Thyroid gland (tissue), 4 donors: ENCODE results near the gene CEBPG. TPM values are rescaled to one million over a fixed set of nuclear protein-coding genes. Genes with fewer than 3 reads are reported as not detected.

Experiments
- DNase-seq, 2 donors: peaks; one replicate each; pipeline ENCODE4 v3.0.0-alpha.2; 2019
- H3K27ac ChIP-seq, 3 donors: fragments of 200-600 bp; sonication (generic); 1 replicate in 2 of 3; 2 replicates in 1 of 3; pipeline ENCODE4 v1.5.1; 2016 to 2019; ENCODE audit warnings: mild to moderate bottlenecking in 1 of 3, moderate library complexity in 1 of 3
- H3K27me3 ChIP-seq: fragments of 200-600 bp; sonication (generic); one replicate; pipeline ENCODE4 v1.5.1; 2019
- H3K36me3 ChIP-seq, 2 donors: fragments of 200-600 bp; sonication (generic); one replicate each; pipeline ENCODE4 v1.5.1; 2016 to 2019
- H3K4me1 ChIP-seq, 2 donors: fragments of 200-600 bp; sonication (generic); one replicate each; pipeline ENCODE4 v1.5.1; 2017 to 2019
- H3K4me3 ChIP-seq, 3 donors: fragments of 200-600 bp; sonication (generic); replicated peaks in 1 of 3; 1 replicate in 2 of 3; 2 replicates in 1 of 3; pipeline ENCODE4 v1.5.1; 2016; ENCODE audit warnings: mild to moderate bottlenecking in 1 of 3
- H3K9me3 ChIP-seq: fragments of 200-600 bp; sonication (generic); one replicate; pipeline ENCODE4 v1.5.1; 2017
- POLR2A ChIP-seq, 2 donors: fragments of 450-650 bp; IDR thresholded peaks; one replicate each; pipeline ENCODE4 v1.6.1; 2017; ENCODE audit warnings: antibody characterized with exemption in 2 of 2, mild to moderate bottlenecking in 2 of 2, moderate library complexity in 1 of 2
- WGBS, 2 donors: methylation state at CpG; one replicate each; pipeline ENCODE4 v1.1.5; 2017; 5-methylcytosine and 5-hydroxymethylcytosine counted together
- intact Hi-C: fragments of 100-400 bp; cut with DNase I; formaldehyde crosslinking; loops from one replicate; pipeline ENCODE4 v1.15.1; 2023
- total RNA-seq, 4 donors: library from RNA; depleted of rRNA; stranded (reverse); fragments of >200 nt; gene quantifications; one replicate each; pipeline ENCODE4 v1.2.3, GENCODE V29; 2016
- TF ChIP-seq, protein P1 (sequence below), 6 experiments: fragments of 200-600 bp in 3 of 6; fragments of 450-650 bp in 3 of 6; sonication (generic) in 3 of 6; IDR thresholded peaks; one replicate each; pipeline ENCODE4 v1.5.1; 2016 to 2019; ENCODE audit warnings: antibody characterized with exemption in 6 of 6, mild to moderate bottlenecking in 2 of 6, inconsistent platforms in 1 of 6, moderate library complexity in 1 of 6

The CEBPG gene
- total RNA-seq, 4 donors from 2014 or later: 19.8 to 33.8 (median 26.7) TPM

DNA sequence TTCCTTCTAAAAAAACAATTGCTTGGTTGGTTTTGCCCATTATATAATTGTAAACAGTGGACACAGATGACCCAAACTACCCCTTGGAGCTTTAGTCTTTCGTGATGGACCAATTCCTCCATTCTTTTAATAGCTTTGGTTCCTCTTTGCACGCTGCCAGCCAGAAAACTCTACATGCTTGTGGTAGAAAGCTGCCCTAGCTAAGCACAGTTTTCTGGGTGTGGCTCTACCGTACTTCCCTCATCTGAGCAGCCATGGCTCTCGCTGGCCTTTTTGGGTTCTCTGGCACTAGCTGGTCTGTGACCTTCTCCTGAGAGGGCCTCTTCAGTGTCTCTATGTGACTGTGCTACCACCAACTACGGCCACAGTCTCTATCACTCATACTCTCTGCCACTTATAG lies 41.3 kb upstream of the CEBPG start:
- no peak for DNase-seq
- intact Hi-C loops: no loop called here

DNA sequence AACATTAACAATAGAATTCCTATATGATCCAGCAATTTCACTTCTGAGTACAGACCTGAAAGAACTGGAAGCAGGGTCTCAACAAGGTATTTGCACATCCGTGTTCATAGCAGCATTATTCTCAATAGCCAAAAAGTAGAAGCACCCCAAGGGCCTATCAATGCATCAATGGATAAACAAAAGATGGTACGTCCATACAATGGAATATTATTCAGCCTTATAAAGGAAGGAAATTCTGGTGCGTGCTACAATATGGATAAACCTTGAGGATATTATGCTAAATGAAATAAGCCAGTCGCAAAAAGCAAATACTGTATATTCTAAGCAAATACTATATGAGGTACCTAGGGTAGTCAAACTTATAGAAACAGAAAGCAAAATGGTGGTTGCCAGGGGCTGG lies 40.4 kb upstream of the CEBPG start:
- WGBS, 2 donors: 97% methylated on average over 4 of the region's 4 CpGs

More for the DNA sequence above, 41.3 kb upstream of the CEBPG start:
- 88 to 90% methylated on average over 5 of the region's 5 CpGs for WGBS, 2 donors
- no peaks in the 10 kb centered on the region for H3K9me3 ChIP-seq
- no peaks in the 10 kb centered on the region for H3K36me3 ChIP-seq
- no peaks in the 10 kb centered on the region for H3K27me3 ChIP-seq
- no peak overlapping the region for H3K27ac ChIP-seq
- H3K4me1 ChIP-seq: no peaks in the 10 kb centered on the region
- no peak overlapping the region for H3K4me3 ChIP-seq
- no peak for TF ChIP-seq POLR2A (IDR thresholded peaks at IDR 0.05)
- TF ChIP-seq, protein P1, sequence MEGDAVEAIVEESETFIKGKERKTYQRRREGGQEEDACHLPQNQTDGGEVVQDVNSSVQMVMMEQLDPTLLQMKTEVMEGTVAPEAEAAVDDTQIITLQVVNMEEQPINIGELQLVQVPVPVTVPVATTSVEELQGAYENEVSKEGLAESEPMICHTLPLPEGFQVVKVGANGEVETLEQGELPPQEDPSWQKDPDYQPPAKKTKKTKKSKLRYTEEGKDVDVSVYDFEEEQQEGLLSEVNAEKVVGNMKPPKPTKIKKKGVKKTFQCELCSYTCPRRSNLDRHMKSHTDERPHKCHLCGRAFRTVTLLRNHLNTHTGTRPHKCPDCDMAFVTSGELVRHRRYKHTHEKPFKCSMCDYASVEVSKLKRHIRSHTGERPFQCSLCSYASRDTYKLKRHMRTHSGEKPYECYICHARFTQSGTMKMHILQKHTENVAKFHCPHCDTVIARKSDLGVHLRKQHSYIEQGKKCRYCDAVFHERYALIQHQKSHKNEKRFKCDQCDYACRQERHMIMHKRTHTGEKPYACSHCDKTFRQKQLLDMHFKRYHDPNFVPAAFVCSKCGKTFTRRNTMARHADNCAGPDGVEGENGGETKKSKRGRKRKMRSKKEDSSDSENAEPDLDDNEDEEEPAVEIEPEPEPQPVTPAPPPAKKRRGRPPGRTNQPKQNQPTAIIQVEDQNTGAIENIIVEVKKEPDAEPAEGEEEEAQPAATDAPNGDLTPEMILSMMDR (IDR thresholded peaks at IDR 0.05): no peak

DNA sequence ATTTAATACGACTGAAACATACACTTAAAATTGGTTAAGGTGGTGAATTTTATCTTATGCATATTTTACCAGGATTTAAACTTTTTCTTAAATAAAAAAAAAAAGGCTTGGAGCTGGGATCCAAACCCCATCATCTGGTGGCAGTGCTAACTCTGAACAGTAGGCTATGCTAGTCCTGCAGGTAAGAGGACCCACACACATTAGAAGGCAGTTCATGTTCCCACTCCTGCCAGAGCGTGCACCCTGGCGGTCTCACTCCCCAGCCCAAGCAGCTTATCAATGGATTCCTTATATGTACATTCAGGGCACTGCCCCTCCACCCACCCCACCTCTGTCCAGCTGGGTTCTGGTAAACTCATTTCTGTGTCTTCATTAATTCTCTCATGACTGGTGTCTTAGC lies 39.9 kb upstream of the CEBPG start:
- Histone ChIP-seq H3K4me1 (no peaks in the 10 kb centered on the region), H3K4me3 (no peak overlapping the region), H3K9me3 (no peaks in the 10 kb centered on the region), H3K36me3 (no peaks in the 10 kb centered on the region), H3K27me3 (no peaks in the 10 kb centered on the region), H3K27ac (no peak overlapping the region)
- intact Hi-C loops: no loop called here
- no peak for DNase-seq
- TF ChIP-seq POLR2A (IDR thresholded peaks at IDR 0.05): no peak
- TF ChIP-seq, protein P1 (IDR thresholded peaks at IDR 0.05): no peak
- WGBS, 2 donors: 82 to 84% methylated on average over 3 of the region's 3 CpGs

More for the DNA sequence above, 40.4 kb upstream of the CEBPG start:
- no peak for DNase-seq
- intact Hi-C loops: no loop called here
- no peak for TF ChIP-seq POLR2A (IDR thresholded peaks at IDR 0.05)
- Histone ChIP-seq H3K4me1 (no peaks in the 10 kb centered on the region), H3K36me3 (no peaks in the 10 kb centered on the region), H3K27me3 (no peaks in the 10 kb centered on the region), H3K4me3 (no peak overlapping the region), H3K27ac (no peak overlapping the region), H3K9me3 (no peaks in the 10 kb centered on the region)

DNA sequence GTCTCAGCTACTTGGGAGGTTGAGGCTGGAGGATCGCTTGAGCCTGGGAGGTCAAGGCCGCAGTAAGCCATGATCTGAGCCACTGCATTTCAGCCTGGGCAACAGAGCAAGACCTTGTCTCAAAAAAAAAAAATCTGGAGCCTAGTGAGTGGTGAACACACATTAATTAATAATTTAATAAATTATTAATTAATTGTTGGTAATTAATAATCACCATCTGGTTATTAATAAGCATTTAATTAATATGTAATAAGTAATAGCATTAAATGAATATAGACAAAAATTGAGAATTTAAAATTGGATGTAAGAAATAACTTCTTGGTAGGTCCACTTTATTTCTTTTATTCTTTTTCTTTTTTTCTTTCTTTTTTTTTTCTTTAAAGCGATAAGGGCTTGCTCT lies 39.2 kb upstream of the CEBPG start:
- 97 to 98% methylated on average over 3 of the region's 3 CpGs for WGBS, 2 donors
- Histone ChIP-seq H3K27ac (no peak overlapping the region), H3K27me3 (no peaks in the 10 kb centered on the region), H3K4me3 (no peak overlapping the region), H3K9me3 (no peaks in the 10 kb centered on the region), H3K36me3 (no peaks in the 10 kb centered on the region), H3K4me1 (no peaks in the 10 kb centered on the region)
- TF ChIP-seq POLR2A (IDR thresholded peaks at IDR 0.05): no peak
- TF ChIP-seq, protein P1 (IDR thresholded peaks at IDR 0.05): no peak
- intact Hi-C loops: no loop called here
- no peak for DNase-seq

DNA sequence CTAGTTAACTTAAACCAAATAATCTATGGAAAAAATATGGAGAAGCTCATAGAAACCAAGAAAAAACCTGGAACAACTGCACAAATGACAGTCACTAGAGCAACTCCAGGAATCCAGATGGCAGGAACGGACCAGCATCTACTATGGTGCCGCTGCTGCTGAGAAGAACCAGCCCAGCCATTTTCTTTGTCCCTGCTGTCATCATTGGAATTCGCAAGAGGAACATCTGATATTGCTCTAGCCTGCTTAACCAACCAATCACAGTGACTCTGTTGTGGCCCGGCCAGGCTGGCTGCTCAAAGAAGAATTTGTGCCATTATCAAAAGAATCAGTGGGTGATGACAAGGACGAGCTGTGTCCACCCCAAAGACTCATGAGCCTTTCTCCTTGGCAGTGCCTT lies 38.1 kb upstream of the CEBPG start:
- WGBS, 2 donors: 78 to 90% methylated on average over 5 of the region's 5 CpGs
- H3K36me3 ChIP-seq: no peaks in the 10 kb centered on the region
- no peaks in the 10 kb centered on the region for H3K27me3 ChIP-seq
- H3K27ac ChIP-seq: no peak overlapping the region
- H3K9me3 ChIP-seq: no peaks in the 10 kb centered on the region
- TF ChIP-seq, protein P1 (IDR thresholded peaks at IDR 0.05): no peak
- no peak for TF ChIP-seq POLR2A (IDR thresholded peaks at IDR 0.05)
- no peaks in the 10 kb centered on the region for H3K4me1 ChIP-seq
- no peak for DNase-seq
- intact Hi-C loops: no loop called here
- H3K4me3 ChIP-seq: no peak overlapping the region
